Thyroid gland (tissue), 4 donors: ENCODE data around the gene KAT6B. TPM values are rescaled to one million over a fixed set of nuclear protein-coding genes. Genes with fewer than 3 reads are reported as not detected.

Source experiments
- DNase-seq, 2 donors: peaks; one replicate each; pipeline ENCODE4 v3.0.0-alpha.2; 2019
- H3K27ac ChIP-seq, 3 donors: fragments of 200-600 bp; sonication (generic); 1 replicate in 2 of 3; 2 replicates in 1 of 3; pipeline ENCODE4 v1.5.1; 2016 to 2019; ENCODE audit warnings: mild to moderate bottlenecking in 1 of 3, moderate library complexity in 1 of 3
- H3K27me3 ChIP-seq: fragments of 200-600 bp; sonication (generic); one replicate; pipeline ENCODE4 v1.5.1; 2019
- H3K36me3 ChIP-seq, 2 donors: fragments of 200-600 bp; sonication (generic); one replicate each; pipeline ENCODE4 v1.5.1; 2016 to 2019
- H3K4me1 ChIP-seq, 2 donors: fragments of 200-600 bp; sonication (generic); one replicate each; pipeline ENCODE4 v1.5.1; 2017 to 2019
- H3K4me3 ChIP-seq, 3 donors: fragments of 200-600 bp; sonication (generic); replicated peaks in 1 of 3; 1 replicate in 2 of 3; 2 replicates in 1 of 3; pipeline ENCODE4 v1.5.1; 2016; ENCODE audit warnings: mild to moderate bottlenecking in 1 of 3
- H3K9me3 ChIP-seq: fragments of 200-600 bp; sonication (generic); one replicate; pipeline ENCODE4 v1.5.1; 2017
- CTCF ChIP-seq, 6 experiments: fragments of 200-600 bp in 3 of 6; fragments of 450-650 bp in 3 of 6; sonication (generic) in 3 of 6; IDR thresholded peaks; one replicate each; pipeline ENCODE4 v1.5.1; 2016 to 2019; ENCODE audit warnings: antibody characterized with exemption in 6 of 6, mild to moderate bottlenecking in 2 of 6, inconsistent platforms in 1 of 6, moderate library complexity in 1 of 6
- POLR2A ChIP-seq, 2 donors: fragments of 450-650 bp; IDR thresholded peaks; one replicate each; pipeline ENCODE4 v1.6.1; 2017; ENCODE audit warnings: antibody characterized with exemption in 2 of 2, mild to moderate bottlenecking in 2 of 2, moderate library complexity in 1 of 2
- WGBS, 2 donors: methylation state at CpG; one replicate each; pipeline ENCODE4 v1.1.5; 2017; 5-methylcytosine and 5-hydroxymethylcytosine counted together
- intact Hi-C: fragments of 100-400 bp; cut with DNase I; formaldehyde crosslinking; loops from one replicate; pipeline ENCODE4 v1.15.1; 2023
- total RNA-seq, 4 donors: library from RNA; depleted of rRNA; stranded (reverse); fragments of >200 nt; gene quantifications; one replicate each; pipeline ENCODE4 v1.2.3, GENCODE V29; 2016

The KAT6B gene
- total RNA-seq, 4 donors from 2014 or later, result 56.5 to 115 (median 76.3) TPM

DNA sequence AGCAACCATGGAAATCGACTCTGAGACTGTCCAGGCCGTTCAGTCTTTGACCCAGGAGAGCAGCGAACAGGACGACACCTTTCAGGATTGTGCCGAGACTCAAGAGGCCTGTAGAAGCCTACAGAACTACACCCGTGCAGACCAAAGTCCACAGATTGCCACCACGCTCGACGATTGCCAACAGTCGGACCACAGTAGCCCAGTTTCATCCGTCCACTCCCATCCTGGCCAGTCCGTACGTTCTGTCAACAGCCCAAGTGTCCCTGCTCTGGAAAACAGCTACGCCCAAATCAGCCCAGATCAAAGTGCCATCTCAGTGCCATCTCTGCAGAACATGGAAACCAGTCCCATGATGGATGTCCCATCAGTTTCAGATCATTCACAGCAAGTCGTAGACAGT, 203.0 kb downstream of the KAT6B start:
- no peak for TF ChIP-seq CTCF (IDR thresholded peaks at IDR 0.05)
- TF ChIP-seq POLR2A (IDR thresholded peaks at IDR 0.05), result no peak
- H3K4me3 ChIP-seq, result no peak overlapping the region
- no peaks in the 10 kb centered on the region for H3K27me3 ChIP-seq
- H3K9me3 ChIP-seq, result no peaks in the 10 kb centered on the region
- 96 to 97% methylated on average over 12 to 15 of the region's 15 CpGs for WGBS, 2 donors
- no peak for DNase-seq
- intact Hi-C loops, result no loop called here
- no peak overlapping the region for H3K27ac ChIP-seq
- H3K4me1 ChIP-seq, result no peaks in the 10 kb centered on the region
- peaks cover 11 to 33% of the 10 kb centered on the region in 2 donors for H3K36me3 ChIP-seq

DNA sequence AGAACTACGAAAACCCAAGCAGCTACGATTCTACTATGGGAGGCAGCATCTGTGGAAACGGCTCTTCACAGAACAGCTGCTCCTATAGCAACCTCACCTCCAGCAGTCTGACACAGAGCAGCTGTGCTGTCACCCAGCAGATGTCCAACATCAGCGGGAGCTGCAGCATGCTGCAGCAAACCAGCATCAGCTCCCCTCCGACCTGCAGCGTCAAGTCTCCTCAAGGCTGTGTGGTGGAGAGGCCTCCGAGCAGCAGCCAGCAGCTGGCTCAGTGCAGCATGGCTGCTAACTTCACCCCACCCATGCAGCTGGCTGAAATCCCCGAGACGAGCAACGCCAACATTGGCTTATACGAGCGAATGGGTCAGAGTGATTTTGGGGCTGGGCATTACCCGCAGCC, 203.5 kb downstream of the KAT6B start:
- no peak overlapping the region for H3K27ac ChIP-seq
- intact Hi-C loops, result no loop called here
- DNase-seq, result no peak

DNA sequence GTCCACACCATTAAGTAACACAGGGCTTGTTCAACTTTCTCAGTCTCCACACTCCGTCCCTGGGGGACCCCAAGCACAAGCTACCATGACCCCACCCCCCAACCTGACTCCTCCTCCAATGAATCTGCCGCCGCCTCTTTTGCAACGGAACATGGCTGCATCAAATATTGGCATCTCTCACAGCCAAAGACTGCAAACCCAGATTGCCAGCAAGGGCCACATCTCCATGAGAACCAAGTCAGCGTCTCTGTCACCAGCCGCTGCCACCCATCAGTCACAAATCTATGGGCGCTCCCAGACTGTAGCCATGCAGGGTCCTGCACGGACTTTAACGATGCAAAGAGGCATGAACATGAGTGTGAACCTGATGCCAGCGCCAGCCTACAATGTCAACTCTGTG, 204.0 kb downstream of the KAT6B start:
- Histone ChIP-seq H3K9me3 (no peaks in the 10 kb centered on the region), H3K4me1 (no peaks in the 10 kb centered on the region), H3K36me3 (peaks cover 11 to 28% of the 10 kb centered on the region in 2 donors), H3K27me3 (no peaks in the 10 kb centered on the region), H3K27ac (no peak overlapping the region), H3K4me3 (no peak overlapping the region)
- intact Hi-C loops, result no loop called here
- 93 to 98% methylated on average over 10 of the region's 10 CpGs for WGBS, 2 donors
- TF ChIP-seq CTCF (IDR thresholded peaks at IDR 0.05) (no peak), POLR2A (IDR thresholded peaks at IDR 0.05) (no peak)
- no peak for DNase-seq

More for the DNA sequence above, 203.5 kb downstream of the KAT6B start:
- peaks cover 11 to 33% of the 10 kb centered on the region in 2 donors for H3K36me3 ChIP-seq
- no peak overlapping the region for H3K4me3 ChIP-seq
- no peak for TF ChIP-seq CTCF (IDR thresholded peaks at IDR 0.05)
- no peak for TF ChIP-seq POLR2A (IDR thresholded peaks at IDR 0.05)
- no peaks in the 10 kb centered on the region for H3K27me3 ChIP-seq
- H3K4me1 ChIP-seq, result no peaks in the 10 kb centered on the region
- no peaks in the 10 kb centered on the region for H3K9me3 ChIP-seq
- WGBS, 2 donors, result 86 to 95% methylated on average over 9 to 11 of the region's 13 CpGs

DNA sequence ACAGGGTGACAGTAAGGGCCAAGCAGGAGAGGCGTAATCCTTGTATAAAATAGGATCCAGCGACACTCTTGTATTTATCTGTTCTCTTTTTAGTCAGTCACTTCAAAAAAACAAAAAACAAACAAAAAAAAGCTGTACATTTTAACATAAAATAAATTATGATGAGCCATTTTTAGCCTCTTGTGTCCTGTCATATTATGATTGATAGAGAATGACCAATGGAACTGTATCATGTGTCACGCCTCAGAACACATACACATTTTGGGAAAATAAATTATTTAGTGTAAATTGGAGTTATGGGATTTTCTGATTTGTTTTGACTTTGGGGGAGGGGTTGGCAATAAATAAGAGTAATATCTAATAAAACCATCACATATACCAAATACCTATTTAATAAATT, 205.7 kb downstream of the KAT6B start:
- intact Hi-C loops, result no loop called here

GRCh38 chr10:75032813-75033212, 206.4 kb downstream of the KAT6B start:
- WGBS, 2 donors, result 78 to 88% methylated on average over 8 of the region's 8 CpGs
- Histone ChIP-seq H3K4me3 (no peak overlapping the region), H3K27ac (no peak overlapping the region), H3K4me1 (no peaks in the 10 kb centered on the region), H3K9me3 (no peaks in the 10 kb centered on the region), H3K36me3 (peaks cover 11 to 17% of the 10 kb centered on the region in 2 donors), H3K27me3 (no peaks in the 10 kb centered on the region)
- DNase-seq, result no peak
- no peak for TF ChIP-seq POLR2A (IDR thresholded peaks at IDR 0.05)
- TF ChIP-seq CTCF (IDR thresholded peaks at IDR 0.05), result no peak
- intact Hi-C loops, result no loop called here

More for the DNA sequence above, 205.7 kb downstream of the KAT6B start:
- no peak overlapping the region for H3K4me3 ChIP-seq
- no peak for DNase-seq
- H3K27ac ChIP-seq, result no peak overlapping the region
- peaks cover 11 to 18% of the 10 kb centered on the region in 2 donors for H3K36me3 ChIP-seq
- WGBS, 2 donors, result 95 to 98% methylated on average over 3 of the region's 3 CpGs
- H3K4me1 ChIP-seq, result no peaks in the 10 kb centered on the region
- no peaks in the 10 kb centered on the region for H3K27me3 ChIP-seq
- H3K9me3 ChIP-seq, result no peaks in the 10 kb centered on the region
- no peak for TF ChIP-seq CTCF (IDR thresholded peaks at IDR 0.05)
- no peak for TF ChIP-seq POLR2A (IDR thresholded peaks at IDR 0.05)
